Activated T-helper 2 cell treated with anti-CD3 and anti-CD28 coated beads, Interferon-gamma antibody, Interleukin-2, Interleukin-4, amounts not matched to agents 10 μg/mL and 5 μg/mL and 100 μg/mL, durations not matched to agents 14 hours and 24 hours and 36 hours (primary cell): ENCODE data around the gene PCARE. TPM values are rescaled to one million over a fixed set of nuclear protein-coding genes. Genes with fewer than 3 reads are reported as not detected.
"Not testable (repeated sequence)": the region's sequence is repeated elsewhere in the genome, so short reads cannot be mapped to it uniquely, and the experiment has no call there.

Experiments used
- DNase-seq: peaks from one replicate; pipeline ENCODE4 v3.0.0; 2021; ENCODE audit warnings: low spot score
- H3K27ac Mint-ChIP-seq: one replicate; pipeline ENCODE4 v1.8.0; 2021; ENCODE audit warnings: mixed read lengths
- H3K27me3 Mint-ChIP-seq: one replicate; pipeline ENCODE4 v1.8.0; 2021; ENCODE audit warnings: low read depth, mixed read lengths
- H3K36me3 Mint-ChIP-seq: one replicate; pipeline ENCODE4 v1.8.0; 2021; ENCODE audit warnings: low read depth, mixed read lengths
- H3K4me1 Mint-ChIP-seq: one replicate; pipeline ENCODE4 v1.8.0; 2021; ENCODE audit warnings: low read depth, mixed read lengths
- H3K4me3 Mint-ChIP-seq: one replicate; pipeline ENCODE4 v1.8.0; 2021; ENCODE audit warnings: low read depth, mild to moderate bottlenecking, moderate library complexity, mixed read lengths
- H3K9me3 Mint-ChIP-seq: one replicate; pipeline ENCODE4 v1.8.0; 2021; ENCODE audit warnings: mixed read lengths
- intact Hi-C: fragments of 100-400 bp; cut with micrococcal nuclease; formaldehyde crosslinking; loops from one replicate; pipeline ENCODE4 v1.15.1; 2023
- total RNA-seq: library from RNA; stranded (reverse); gene quantifications from 2 replicates; pipeline ENCODE4 v1.2.3, GENCODE V29; 2022

PCARE gene
- total RNA-seq, 1 donor from 2014 or later: not detected

DNA sequence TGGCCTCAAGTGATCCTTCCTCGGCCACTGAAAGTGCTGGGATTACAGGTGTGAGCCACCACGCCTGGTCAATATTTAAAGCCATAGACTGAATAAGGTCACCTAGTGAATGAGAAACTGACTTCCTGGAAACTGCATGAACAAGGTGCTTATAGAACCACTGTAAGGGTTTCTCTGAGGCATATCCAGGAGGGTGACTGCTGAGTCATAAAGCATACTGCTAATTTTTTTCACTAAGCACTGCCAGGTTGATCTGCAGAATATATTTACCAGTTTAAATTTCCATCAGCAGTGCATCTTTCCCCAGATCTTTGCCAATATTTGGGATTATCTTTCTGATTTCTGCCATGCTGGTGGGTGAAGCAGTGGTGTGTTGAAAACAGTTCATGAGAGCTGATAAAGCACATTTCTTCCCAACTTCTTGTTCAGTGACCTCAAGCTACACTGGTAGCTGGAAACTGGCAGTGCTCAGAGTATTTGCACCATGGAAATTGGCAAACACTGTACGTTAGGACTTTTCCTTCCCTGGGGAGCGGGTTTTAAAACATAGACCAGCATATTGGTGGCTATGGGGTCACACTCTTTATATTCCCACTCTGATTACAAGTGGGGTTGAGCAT lies 36.7 kb upstream of the PCARE start:
- peaks cover 2% of the 10 kb centered on the region for H3K36me3 Mint-ChIP-seq
- H3K27ac Mint-ChIP-seq: no peak overlapping the region
- no peak for DNase-seq
- H3K27me3 Mint-ChIP-seq: peaks cover 4% of the 10 kb centered on the region
- intact Hi-C loops: loop anchor here (2.0 to 10.0 kb wide), 2 partner anchors 94 to 216 kb away; partner anchors contain the start of gene WDR43
- no peaks in the 10 kb centered on the region for H3K9me3 Mint-ChIP-seq
- peaks cover 17% of the 10 kb centered on the region for H3K4me1 Mint-ChIP-seq
- no peak overlapping the region for H3K4me3 Mint-ChIP-seq

GRCh38 chr2:29109246-29109645 lies 34.9 kb upstream of the PCARE start:
- no peaks in the 10 kb centered on the region for H3K36me3 Mint-ChIP-seq
- DNase-seq: no peak
- peaks cover 12% of the 10 kb centered on the region for H3K4me1 Mint-ChIP-seq
- no peak overlapping the region for H3K27ac Mint-ChIP-seq
- H3K4me3 Mint-ChIP-seq: no peak overlapping the region
- H3K9me3 Mint-ChIP-seq: no peaks in the 10 kb centered on the region
- H3K27me3 Mint-ChIP-seq: peaks cover 4% of the 10 kb centered on the region
- intact Hi-C loops: no loop called here

- H3K4me3 Mint-ChIP-seq: no peak overlapping the region
Observed at GRCh38 chr2:29108225-29108624, 33.9 kb upstream of the PCARE start.

DNA sequence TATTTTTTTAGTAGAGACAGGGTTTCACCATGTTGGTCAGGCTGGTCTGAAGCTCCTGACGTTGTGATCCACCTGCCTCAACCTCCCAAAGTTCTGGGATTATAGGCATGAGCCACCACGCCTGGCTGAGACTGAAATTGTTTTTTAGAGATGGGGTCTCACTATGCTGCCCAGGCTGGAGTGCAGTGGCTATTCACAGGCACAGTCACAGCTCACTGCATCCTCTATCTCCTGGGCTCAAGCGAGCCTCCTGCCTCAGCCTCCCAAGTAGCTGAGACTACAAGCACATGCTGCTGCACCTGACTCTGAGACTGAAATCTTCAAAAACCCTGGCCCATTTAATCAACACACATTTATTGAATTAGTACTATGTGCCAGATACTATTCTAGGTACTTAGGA lies 33.2 kb upstream of the PCARE start:
- H3K4me1 Mint-ChIP-seq, DNase-seq, H3K4me3 Mint-ChIP-seq, H3K9me3 Mint-ChIP-seq, H3K27ac Mint-ChIP-seq, H3K36me3 Mint-ChIP-seq, intact Hi-C loops, H3K27me3 Mint-ChIP-seq: not testable (repeated sequence)

More at GRCh38 chr2:29108225-29108624, 33.9 kb upstream of the PCARE start:
- H3K27ac Mint-ChIP-seq: no peak overlapping the region
- no peaks in the 10 kb centered on the region for H3K27me3 Mint-ChIP-seq
- H3K4me1 Mint-ChIP-seq: peaks cover 8% of the 10 kb centered on the region
- H3K36me3 Mint-ChIP-seq: no peaks in the 10 kb centered on the region
- H3K9me3 Mint-ChIP-seq: no peaks in the 10 kb centered on the region
- no peak for DNase-seq
- intact Hi-C loops: no loop called here

GRCh38 chr2:29106980-29107388 lies 32.7 kb upstream of the PCARE start:
- Mint-ChIP-seq H3K27me3 (peaks cover 2% of the 10 kb centered on the region), H3K36me3 (no peaks in the 10 kb centered on the region), H3K4me3 (no peak overlapping the region), H3K27ac (no peak overlapping the region), H3K4me1 (peaks cover 10% of the 10 kb centered on the region), H3K9me3 (no peaks in the 10 kb centered on the region)
- intact Hi-C loops: no loop called here
- no peak for DNase-seq

- DNase-seq: no peak
- intact Hi-C loops: no loop called here
- Mint-ChIP-seq H3K27ac (no peak overlapping the region), H3K4me3 (no peak overlapping the region), H3K36me3 (no peaks in the 10 kb centered on the region), H3K4me1 (peaks cover 9% of the 10 kb centered on the region), H3K9me3 (no peaks in the 10 kb centered on the region), H3K27me3 (peaks cover 2% of the 10 kb centered on the region)
Observed at GRCh38 chr2:29106256-29106655, 31.9 kb upstream of the PCARE start.

- H3K4me3 Mint-ChIP-seq: no peak overlapping the region
- intact Hi-C loops: no loop called here
- no peaks in the 10 kb centered on the region for H3K36me3 Mint-ChIP-seq
- H3K4me1 Mint-ChIP-seq: peaks cover 5% of the 10 kb centered on the region
- no peaks in the 10 kb centered on the region for H3K9me3 Mint-ChIP-seq
- DNase-seq: no peak
- H3K27ac Mint-ChIP-seq: no peak overlapping the region
- peaks cover 6% of the 10 kb centered on the region for H3K27me3 Mint-ChIP-seq
Observed at GRCh38 chr2:29105375-29105774, 31.1 kb upstream of the PCARE start.

DNA sequence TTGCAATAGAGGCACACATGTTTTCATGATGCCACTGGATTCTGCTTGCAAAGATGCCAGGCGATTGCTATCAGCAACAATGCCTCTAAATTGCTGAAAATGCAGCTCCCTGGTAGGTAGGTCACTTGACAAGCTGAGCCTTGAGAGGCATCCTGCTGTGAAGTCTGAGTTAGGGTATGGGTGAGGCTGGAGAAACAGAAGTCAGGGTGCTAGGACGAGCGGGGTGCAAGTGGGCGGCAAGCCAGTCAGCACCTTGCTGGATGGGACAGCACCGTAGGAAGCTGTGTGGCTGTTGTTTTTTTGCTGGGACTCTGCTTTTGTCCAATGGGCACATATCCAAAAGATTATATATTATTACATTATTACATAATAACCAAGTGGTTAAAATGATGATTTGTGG lies 30.4 kb upstream of the PCARE start:
- intact Hi-C loops: no loop called here

GRCh38 chr2:29100564-29100963 lies 26.2 kb upstream of the PCARE start:
- no peak for DNase-seq
- intact Hi-C loops: no loop called here
- peaks cover 12% of the 10 kb centered on the region for H3K27me3 Mint-ChIP-seq
- H3K27ac Mint-ChIP-seq: no peak overlapping the region
- H3K4me3 Mint-ChIP-seq: no peak overlapping the region
- H3K4me1 Mint-ChIP-seq: peaks cover 2% of the 10 kb centered on the region
- H3K9me3 Mint-ChIP-seq: no peaks in the 10 kb centered on the region
- H3K36me3 Mint-ChIP-seq: no peaks in the 10 kb centered on the region

More for the DNA sequence above, 30.4 kb upstream of the PCARE start:
- Mint-ChIP-seq H3K4me1 (peaks cover 2% of the 10 kb centered on the region), H3K36me3 (no peaks in the 10 kb centered on the region), H3K4me3 (no peak overlapping the region), H3K9me3 (no peaks in the 10 kb centered on the region), H3K27me3 (peaks cover 7% of the 10 kb centered on the region), H3K27ac (no peak overlapping the region)
- DNase-seq: no peak

DNA sequence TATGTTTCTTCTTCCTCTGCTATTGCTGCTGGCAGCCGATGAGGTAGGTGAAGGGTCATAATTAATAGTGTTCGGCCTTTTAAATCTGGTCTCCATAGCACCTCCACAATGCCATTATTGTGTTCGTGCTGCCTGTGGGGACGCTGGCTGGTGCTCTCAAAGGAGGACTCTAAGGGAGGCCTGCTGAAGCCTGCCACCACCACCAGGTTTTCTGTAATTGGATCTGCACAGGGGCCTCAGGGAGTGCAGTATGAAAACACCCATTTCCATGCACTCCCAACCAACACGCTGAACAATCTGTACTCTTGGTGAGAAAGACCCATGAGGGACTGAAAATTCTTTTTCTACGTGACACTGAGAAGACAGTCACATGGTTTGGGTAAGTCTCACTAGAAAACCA lies 23.2 kb upstream of the PCARE start:
- intact Hi-C loops: no loop called here
- no peak overlapping the region for H3K4me3 Mint-ChIP-seq
- peaks cover 2% of the 10 kb centered on the region for H3K4me1 Mint-ChIP-seq
- H3K27me3 Mint-ChIP-seq: peaks cover 12% of the 10 kb centered on the region
- no peak overlapping the region for H3K27ac Mint-ChIP-seq
- no peaks in the 10 kb centered on the region for H3K9me3 Mint-ChIP-seq
- H3K36me3 Mint-ChIP-seq: no peaks in the 10 kb centered on the region
- DNase-seq: no peak

- Mint-ChIP-seq H3K27ac (no peak overlapping the region), H3K4me1 (no peaks in the 10 kb centered on the region), H3K36me3 (no peaks in the 10 kb centered on the region), H3K4me3 (no peak overlapping the region), H3K27me3 (peaks cover 11% of the 10 kb centered on the region), H3K9me3 (no peaks in the 10 kb centered on the region)
- DNase-seq: no peak
- intact Hi-C loops: no loop called here
Observed at GRCh38 chr2:29096969-29097368, 22.6 kb upstream of the PCARE start.

GRCh38 chr2:29090311-29090710 lies 16.0 kb upstream of the PCARE start:
- intact Hi-C loops, H3K9me3 Mint-ChIP-seq, H3K4me3 Mint-ChIP-seq, DNase-seq, H3K27ac Mint-ChIP-seq, H3K4me1 Mint-ChIP-seq, H3K36me3 Mint-ChIP-seq: not testable (repeated sequence)
- H3K27me3 Mint-ChIP-seq: peaks cover 18% of the 10 kb centered on the region

DNA sequence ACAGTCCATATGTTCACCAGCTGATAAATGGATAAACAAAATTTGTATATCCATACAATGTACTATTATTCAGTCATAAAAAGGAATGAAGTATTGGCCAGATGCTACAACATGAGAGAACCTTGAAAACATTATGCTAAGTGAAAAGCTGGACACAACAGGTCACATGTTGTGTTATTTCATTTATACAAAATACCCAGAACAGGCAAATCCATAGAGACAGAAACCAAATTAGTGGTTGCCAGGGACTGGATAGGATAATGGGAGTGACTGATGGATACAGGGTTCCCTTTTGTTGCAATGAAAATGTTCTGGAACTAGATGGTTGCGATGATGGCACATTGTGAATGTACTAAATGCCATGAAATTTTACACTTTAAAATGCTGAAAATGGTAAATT lies 10.2 kb upstream of the PCARE start:
- Mint-ChIP-seq H3K4me3 (no peak overlapping the region), H3K4me1 (no peaks in the 10 kb centered on the region), H3K27me3 (peaks cover 8% of the 10 kb centered on the region), H3K9me3 (peaks cover 11% of the 10 kb centered on the region), H3K36me3 (no peaks in the 10 kb centered on the region), H3K27ac (no peak overlapping the region)
- intact Hi-C loops: no loop called here
- no peak for DNase-seq
